ENCODE results near the gene TLR9. TPM values are rescaled to one million over a fixed set of nuclear protein-coding genes. Genes with fewer than 3 reads are reported as not detected.

Gene TLR9
- total and polyA plus RNA-seq, 12 donors: under 0.01 to 0.61 (median 0.20) TPM; not detected in 5

- Histone ChIP-seq H3K36me3 (replicated peaks in 1 of 2) (peaks cover 0 to 40% of the 10 kb centered on the region in 2 donors), H3K4me1 (replicated peaks in 1 of 2) (no peaks in the 10 kb centered on the region), H3K4me3 (no peak overlapping the region), H3K9me3 (replicated peaks in 1 of 3) (no peaks in the 10 kb centered on the region), H3K27ac (no peak overlapping the region), H3K27me3 (no peaks in the 10 kb centered on the region)
- 79 to 85% (median 82%) methylated on average over 5 to 7 of the region's 7 CpGs for WGBS, 4 donors
- intact Hi-C loops (cut with DNase I): no loop called here
- DNase-seq: no peak
- no peak for TF ChIP-seq POLR2A (IDR thresholded peaks at IDR 0.05)
- TF ChIP-seq CTCF (IDR thresholded peaks at IDR 0.05): no peak
Observed at GRCh38 chr3:52227766-52228165, 2.3 kb upstream of the TLR9 start.

- TF ChIP-seq CTCF (IDR thresholded peaks at IDR 0.05) (no peak), POLR2A (IDR thresholded peaks at IDR 0.05) (no peak)
- Histone ChIP-seq H3K36me3 (replicated peaks in 1 of 2) (peaks cover 0 to 35% of the 10 kb centered on the region in 2 donors), H3K9me3 (replicated peaks in 1 of 3) (no peaks in the 10 kb centered on the region), H3K4me1 (replicated peaks in 1 of 2) (no peaks in the 10 kb centered on the region), H3K4me3 (no peak overlapping the region), H3K27me3 (no peaks in the 10 kb centered on the region), H3K27ac (no peak overlapping the region)
- 90 to 93% (median 92%) methylated on average over 3 to 4 of the region's 4 CpGs; no CpG with 5 or more reads in 1 of the 4 donors for WGBS, 4 donors
- DNase-seq: no peak
- intact Hi-C loops (cut with DNase I): no loop called here
Observed at GRCh38 chr3:52227117-52227516, 1.7 kb upstream of the TLR9 start.

- WGBS, 4 donors: 87 to 91% (median 88%) methylated on average over 4 to 5 of the region's 5 CpGs
- H3K36me3 ChIP-seq (replicated peaks in 1 of 2): peaks cover 0 to 28% of the 10 kb centered on the region in 2 donors
- no peak overlapping the region for H3K27ac ChIP-seq
- no peak for DNase-seq
- no peaks in the 10 kb centered on the region for H3K4me1 ChIP-seq (replicated peaks in 1 of 2)
- intact Hi-C loops (cut with DNase I): no loop called here
- H3K4me3 ChIP-seq: no peak overlapping the region
- H3K9me3 ChIP-seq (replicated peaks in 1 of 3): no peaks in the 10 kb centered on the region
- H3K27me3 ChIP-seq: no peaks in the 10 kb centered on the region
- TF ChIP-seq POLR2A (IDR thresholded peaks at IDR 0.05): no peak
- no peak for TF ChIP-seq CTCF (IDR thresholded peaks at IDR 0.05)
Observed at GRCh38 chr3:52226229-52226817, 878 bp upstream of the TLR9 start.

GRCh38 chr3:52223449-52224408 is 1.7 kb downstream of the TLR9 start:
- Histone ChIP-seq H3K4me3 (no peak overlapping the region), H3K4me1 (replicated peaks in 1 of 2) (no peaks in the 10 kb centered on the region), H3K27me3 (no peaks in the 10 kb centered on the region), H3K36me3 (replicated peaks in 1 of 2) (peaks cover 0 to 2% of the 10 kb centered on the region in 2 donors), H3K9me3 (replicated peaks in 1 of 3) (no peaks in the 10 kb centered on the region), H3K27ac (no peak overlapping the region)
- 88 to 94% (median 93%) methylated on average over 15 to 32 of the region's 32 CpGs for WGBS, 4 donors
- DNase-seq: no peak
- TF ChIP-seq POLR2A (IDR thresholded peaks at IDR 0.05): no peak
- intact Hi-C loops (cut with DNase I): loop anchor here (5.0 kb wide), 2 partner anchors 104 to 124 kb away; no protein-coding TSS in a partner anchor
